Inflammatory macrophage treated with lipopolysaccharide for 1 hour (primary cell): ENCODE results near the gene PPAT.
"Not testable (repeated sequence)": the region's sequence is repeated elsewhere in the genome, so short reads cannot be mapped to it uniquely, and the experiment has no call there.

Source experiments
- DNase-seq, 2 donors: peaks; one replicate each; pipeline ENCODE4 v3.0.0-alpha.2; 2020 to 2022

The PPAT gene

GRCh38 chr4:56374956-56375355 is 60.5 kb downstream of the PPAT start:
- no peak for DNase-seq

- DNase-seq: no peak
Observed at GRCh38 chr4:56372774-56373173, 62.6 kb downstream of the PPAT start.

DNA sequence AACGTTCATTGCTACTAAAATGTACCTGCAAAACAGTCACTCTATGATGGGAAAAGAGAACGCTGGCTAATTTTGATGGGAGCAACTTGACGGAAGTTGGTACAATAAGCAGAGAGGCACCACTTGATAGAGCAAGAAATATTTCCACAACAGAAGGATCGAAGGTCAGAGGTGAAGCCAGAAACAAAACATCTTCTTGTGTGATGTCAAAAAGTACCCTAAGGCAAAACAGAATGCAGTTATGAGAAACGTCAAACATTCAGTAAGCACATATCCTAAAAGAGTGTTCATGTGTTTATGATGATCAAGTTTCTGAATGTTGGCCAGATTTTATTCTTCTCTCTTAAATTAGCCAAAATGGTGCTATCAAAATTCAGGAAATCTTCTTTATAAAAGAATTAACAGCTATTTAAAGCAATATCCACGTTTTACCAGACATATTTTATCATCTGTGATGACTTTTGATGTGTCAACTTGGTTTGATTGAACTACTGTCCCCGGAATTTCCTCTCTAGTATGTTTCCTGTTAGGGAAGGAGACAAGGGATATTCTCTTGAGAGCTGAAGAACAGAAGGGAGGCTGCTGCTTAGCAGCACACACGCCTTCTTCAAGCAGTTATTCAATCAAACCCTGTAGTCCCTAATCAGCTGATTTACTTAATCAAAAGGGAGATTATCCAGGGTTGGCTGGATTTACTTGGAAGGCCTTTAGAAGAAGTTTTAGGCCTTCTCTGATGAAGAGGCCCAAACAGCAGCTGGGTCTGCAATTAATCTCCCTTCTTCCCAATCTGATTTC is 63.8 kb downstream of the PPAT start:
- no peak for DNase-seq

DNA sequence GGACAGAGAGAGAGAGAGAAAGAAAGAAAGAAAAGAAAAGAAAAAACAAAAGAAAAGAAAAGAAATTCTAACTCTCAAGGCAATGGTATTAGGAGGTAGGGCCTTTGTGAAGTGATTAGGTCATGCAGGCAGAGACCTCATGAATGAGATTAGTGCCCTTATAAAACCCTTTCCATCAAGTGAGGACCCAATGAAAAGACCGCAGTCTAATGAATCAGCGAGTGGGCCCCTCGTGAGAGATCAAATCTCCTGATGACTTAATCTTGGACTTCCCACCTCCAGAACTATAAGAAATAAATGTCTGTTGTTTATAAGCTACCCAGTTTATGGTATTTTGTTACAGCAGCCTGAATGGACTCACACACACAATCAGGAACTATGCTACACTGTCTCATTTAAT is 65.0 kb downstream of the PPAT start:
- DNase-seq: no peak

DNA sequence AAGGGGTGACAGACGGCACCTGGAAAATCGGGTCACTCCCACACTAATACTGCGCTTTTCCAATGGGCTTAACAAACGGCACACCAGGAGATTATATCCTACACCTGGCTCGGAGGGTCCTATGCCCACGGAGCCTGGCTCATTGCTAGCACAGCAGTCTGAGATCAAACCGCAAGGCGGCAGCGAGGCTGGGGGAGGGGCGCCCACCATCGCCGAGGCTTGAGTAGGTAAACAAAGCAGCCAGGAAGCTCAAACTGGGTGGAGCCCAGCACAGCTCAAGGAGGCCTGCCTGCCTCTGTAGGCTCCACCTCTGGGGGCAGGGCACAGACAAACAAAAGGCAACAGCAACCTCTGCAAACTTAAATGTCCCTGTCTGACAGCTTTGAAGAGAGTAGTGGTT is 72.4 kb downstream of the PPAT start:
- DNase-seq: not testable (repeated sequence)

- DNase-seq: no peak
Observed at GRCh38 chr4:56360071-56360470, 75.3 kb downstream of the PPAT start.

DNA sequence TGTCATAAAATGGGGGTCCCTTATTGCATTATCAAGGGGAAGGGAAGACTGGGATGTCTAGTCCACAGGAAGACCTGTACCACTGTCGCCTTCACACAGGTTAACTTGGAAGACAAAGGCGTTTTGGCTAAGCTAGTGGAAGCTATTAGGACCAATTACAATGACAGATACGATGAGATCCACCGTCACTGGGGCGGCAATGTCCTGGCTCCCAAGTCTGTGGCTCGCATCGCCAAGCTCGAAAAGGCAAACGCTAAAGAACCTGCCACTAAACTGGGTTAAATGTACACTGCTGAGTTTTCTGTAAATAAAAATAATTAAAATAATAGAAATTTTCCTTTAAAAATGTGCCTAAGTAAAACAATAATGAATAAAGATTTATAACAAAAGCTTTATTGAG is 78.8 kb downstream of the PPAT start:
- no peak for DNase-seq

DNA sequence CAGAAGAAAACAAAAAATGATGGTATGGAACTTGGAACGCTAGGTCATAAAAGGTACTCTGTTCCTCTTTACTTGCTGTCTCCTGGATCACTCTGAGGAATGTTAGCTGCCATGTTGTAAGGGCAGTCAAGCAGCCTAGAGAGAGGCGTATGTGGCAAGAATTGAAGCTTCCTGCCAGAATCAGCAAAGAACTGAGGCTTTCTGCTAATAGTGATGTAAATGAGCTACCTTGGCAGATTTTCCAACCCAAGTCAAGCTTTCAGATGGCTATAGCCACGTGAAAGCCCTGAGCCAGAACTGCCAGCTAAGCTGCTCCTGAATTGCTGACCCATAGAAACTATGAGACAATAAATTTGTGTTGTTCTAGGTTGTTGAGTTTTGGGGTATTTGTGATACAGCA is 86.8 kb downstream of the PPAT start:
- no peak for DNase-seq

DNA sequence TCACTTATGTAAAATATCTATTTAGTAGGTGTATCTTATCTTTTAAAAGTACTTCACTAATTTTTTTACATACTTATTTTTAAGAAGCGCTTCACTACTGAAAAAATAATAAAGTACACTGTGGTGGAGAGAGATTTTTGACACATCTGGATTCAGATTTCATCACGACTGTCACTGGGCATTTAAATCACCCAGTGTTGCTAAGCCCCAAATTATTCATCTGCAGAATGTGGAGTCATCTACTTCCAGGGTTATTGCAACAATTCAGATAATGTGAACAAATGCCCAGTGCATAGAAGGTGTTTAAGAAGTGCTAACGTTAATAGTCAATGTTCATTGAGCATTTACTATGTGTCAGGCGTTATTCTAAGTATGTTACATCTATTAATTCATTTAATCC is 90.0 kb downstream of the PPAT start:
- DNase-seq: no peak
